Tibial artery (tissue), 4 donors: Measurements from ENCODE around the gene UBAC2.
"Not testable (repeated sequence)": the region's sequence is repeated elsewhere in the genome, so short reads cannot be mapped to it uniquely, and the experiment has no call there.

Experiments used
- DNase-seq, 2 donors: peaks; one replicate each; pipeline ENCODE4 v3.0.0-alpha.2; 2019
- H3K27ac ChIP-seq, 2 donors: fragments of 200-600 bp; sonication (generic) in 1 of 2; 1 replicate in 1 of 2; 2 replicates in 1 of 2; pipeline ENCODE4 v1.5.1; 2018 to 2019; ENCODE audit warnings: mild to moderate bottlenecking in 1 of 2
- H3K27me3 ChIP-seq, 2 donors: fragments of 200-600 bp; sonication (generic) in 1 of 2; one replicate each; pipeline versions ENCODE4 v1.5.1 to v1.6.0; 2016 to 2019
- H3K36me3 ChIP-seq, 3 donors: fragments of 200-600 bp; sonication (generic) in 2 of 3; one replicate each; pipeline ENCODE4 v1.5.1; 2016 to 2019; ENCODE audit warnings: mild to moderate bottlenecking in 2 of 3
- H3K4me1 ChIP-seq, 4 donors: fragments of 200-600 bp; sonication (generic) in 2 of 4; 1 replicate in 3 of 4; 2 replicates in 1 of 4; pipeline ENCODE4 v1.5.1; 2016 to 2019
- H3K4me3 ChIP-seq, 2 donors: fragments of 200-600 bp; sonication (generic) in 1 of 2; 1 replicate in 1 of 2; 2 replicates in 1 of 2; pipeline ENCODE4 v1.5.1; 2018 to 2019; ENCODE audit warnings: mild to moderate bottlenecking in 2 of 2
- H3K9me3 ChIP-seq, 3 donors: fragments of 200-600 bp; sonication (generic) in 1 of 3; one replicate each; pipeline ENCODE4 v1.5.1; 2016 to 2019
- intact Hi-C: fragments of 100-400 bp; cut with DNase I; formaldehyde crosslinking; loops from one replicate; pipeline ENCODE4 v1.15.0; 2023; ENCODE audit warnings: low total_unique reads
- TF ChIP-seq, protein P1 (sequence below), 2 experiments: fragments of 200-600 bp in 1 of 2; fragments of 450-650 bp in 1 of 2; IDR thresholded peaks; one replicate each; pipeline ENCODE4 v1.5.1; 2017 to 2019; ENCODE audit warnings: antibody characterized with exemption in 2 of 2, mild to moderate bottlenecking in 1 of 2, moderate library complexity in 1 of 2

The UBAC2 gene

DNA sequence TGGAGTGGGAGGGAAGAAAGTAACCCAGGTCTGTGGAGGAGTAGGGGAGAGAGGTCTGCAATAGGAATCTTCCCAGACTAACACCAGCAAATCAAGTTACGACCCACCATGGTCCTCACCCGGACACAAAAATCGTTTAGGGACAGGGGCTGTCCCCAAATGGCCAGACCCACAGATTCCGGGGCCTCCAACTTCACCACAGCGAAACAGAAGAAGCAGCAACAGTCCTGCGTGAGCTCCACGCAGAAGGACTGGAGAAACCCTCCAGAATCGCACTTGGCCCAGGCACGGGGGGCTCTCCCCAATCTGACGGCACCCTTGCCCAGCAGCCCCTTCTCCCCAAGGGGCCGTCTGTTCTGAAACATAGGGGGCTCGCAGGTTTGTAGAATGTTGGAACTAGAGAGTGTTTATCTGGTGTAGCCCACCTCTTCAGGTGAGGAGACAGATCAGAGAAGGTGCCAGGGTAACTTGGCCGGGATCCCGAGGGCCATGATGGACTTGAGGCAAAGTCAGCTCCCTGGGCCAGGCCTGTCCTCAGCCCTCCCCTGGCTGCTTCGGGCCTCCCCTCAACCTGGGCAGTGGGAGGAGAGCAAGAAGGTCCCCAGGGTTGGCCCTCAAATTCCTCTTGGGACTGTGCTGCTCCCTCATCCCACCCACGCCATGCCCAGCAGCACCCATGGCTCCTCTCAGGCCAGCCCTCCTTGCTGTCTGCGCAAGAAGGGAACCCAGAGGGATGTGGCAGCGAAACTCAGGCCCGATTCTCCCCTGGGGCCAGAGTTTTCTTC is 189.1 kb downstream of the UBAC2 start:
- Histone ChIP-seq H3K9me3 (no peaks in the 10 kb centered on the region), H3K36me3 (peaks cover 7 to 37% (median 13%) of the 10 kb centered on the region in 3 donors), H3K27me3 (no peaks in the 10 kb centered on the region), H3K4me1 (no peaks in the 10 kb centered on the region), H3K27ac (no peak overlapping the region), H3K4me3 (no peak overlapping the region)
- no peak for DNase-seq
- intact Hi-C loops: no loop called here
- TF ChIP-seq, protein P1, sequence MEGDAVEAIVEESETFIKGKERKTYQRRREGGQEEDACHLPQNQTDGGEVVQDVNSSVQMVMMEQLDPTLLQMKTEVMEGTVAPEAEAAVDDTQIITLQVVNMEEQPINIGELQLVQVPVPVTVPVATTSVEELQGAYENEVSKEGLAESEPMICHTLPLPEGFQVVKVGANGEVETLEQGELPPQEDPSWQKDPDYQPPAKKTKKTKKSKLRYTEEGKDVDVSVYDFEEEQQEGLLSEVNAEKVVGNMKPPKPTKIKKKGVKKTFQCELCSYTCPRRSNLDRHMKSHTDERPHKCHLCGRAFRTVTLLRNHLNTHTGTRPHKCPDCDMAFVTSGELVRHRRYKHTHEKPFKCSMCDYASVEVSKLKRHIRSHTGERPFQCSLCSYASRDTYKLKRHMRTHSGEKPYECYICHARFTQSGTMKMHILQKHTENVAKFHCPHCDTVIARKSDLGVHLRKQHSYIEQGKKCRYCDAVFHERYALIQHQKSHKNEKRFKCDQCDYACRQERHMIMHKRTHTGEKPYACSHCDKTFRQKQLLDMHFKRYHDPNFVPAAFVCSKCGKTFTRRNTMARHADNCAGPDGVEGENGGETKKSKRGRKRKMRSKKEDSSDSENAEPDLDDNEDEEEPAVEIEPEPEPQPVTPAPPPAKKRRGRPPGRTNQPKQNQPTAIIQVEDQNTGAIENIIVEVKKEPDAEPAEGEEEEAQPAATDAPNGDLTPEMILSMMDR (IDR thresholded peaks at IDR 0.05): no peak

DNA sequence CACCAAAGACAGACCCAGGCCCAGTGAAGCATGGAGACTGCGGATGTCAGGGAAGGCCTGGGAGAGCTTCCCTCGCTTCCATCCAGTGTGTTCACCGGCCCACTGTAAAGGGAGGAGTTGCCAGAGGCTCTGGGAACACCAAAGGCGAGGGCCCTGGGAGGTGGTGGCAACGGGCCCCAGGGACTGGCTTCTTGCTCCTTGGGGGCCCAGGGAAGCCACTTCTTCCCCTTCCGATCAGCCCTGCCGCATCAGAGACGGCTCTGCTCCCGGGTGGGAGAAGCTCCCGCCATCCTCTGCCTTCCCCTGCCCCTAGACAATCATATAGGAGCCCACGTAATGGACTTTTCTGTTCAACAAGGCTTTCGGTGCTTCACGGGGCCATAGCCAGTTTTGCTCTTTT is 189.9 kb downstream of the UBAC2 start:
- peaks cover 7 to 28% (median 13%) of the 10 kb centered on the region in 3 donors for H3K36me3 ChIP-seq
- H3K9me3 ChIP-seq: no peaks in the 10 kb centered on the region

DNA sequence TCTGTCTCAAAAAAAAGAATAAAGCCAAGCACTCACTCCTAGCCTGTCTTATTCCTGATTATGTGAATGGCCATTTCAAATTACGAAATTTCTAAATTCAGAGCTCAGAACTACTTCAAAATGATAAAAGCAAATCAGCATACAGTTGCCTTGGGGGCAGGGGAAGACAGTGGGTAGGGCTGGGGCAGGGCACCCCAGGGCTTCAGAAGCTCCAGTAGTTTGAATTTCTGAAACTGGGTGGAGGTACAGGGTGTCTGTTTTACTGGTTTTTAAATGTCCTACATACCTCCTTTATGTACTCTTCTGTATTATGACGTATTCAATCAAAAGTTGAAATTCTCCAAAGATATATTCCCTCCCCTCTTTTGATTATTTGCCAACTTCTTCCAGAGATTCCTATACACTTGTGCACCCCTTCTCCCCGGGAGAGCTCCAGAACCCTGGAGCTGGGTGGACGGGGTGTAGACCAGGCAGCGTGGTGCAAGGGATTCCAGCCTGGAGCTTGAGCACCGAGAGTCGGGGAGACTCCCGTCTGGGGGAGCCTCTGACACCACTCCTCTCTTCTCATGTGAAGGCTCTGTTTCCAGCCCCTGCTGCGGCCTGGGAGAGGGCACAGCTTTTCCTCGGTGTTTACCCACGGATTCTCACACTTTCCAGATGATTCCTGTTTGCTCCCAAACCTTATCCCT is 191.3 kb downstream of the UBAC2 start:
- H3K27me3 ChIP-seq: no peaks in the 10 kb centered on the region
- H3K4me1 ChIP-seq: no peaks in the 10 kb centered on the region
- H3K27ac ChIP-seq: no peak overlapping the region
- TF ChIP-seq, protein P1 (IDR thresholded peaks at IDR 0.05): no peak
- intact Hi-C loops: no loop called here
- no peak overlapping the region for H3K4me3 ChIP-seq
- H3K36me3 ChIP-seq: peaks cover 0 to 15% (median 1%) of the 10 kb centered on the region in 3 donors
- no peak for DNase-seq
- no peaks in the 10 kb centered on the region for H3K9me3 ChIP-seq

More for the DNA sequence above, 189.9 kb downstream of the UBAC2 start:
- H3K4me3 ChIP-seq: no peak overlapping the region
- TF ChIP-seq, protein P1 (IDR thresholded peaks at IDR 0.05): no peak
- no peak for DNase-seq
- no peaks in the 10 kb centered on the region for H3K4me1 ChIP-seq
- H3K27ac ChIP-seq: no peak overlapping the region
- no peaks in the 10 kb centered on the region for H3K27me3 ChIP-seq
- intact Hi-C loops: no loop called here

DNA sequence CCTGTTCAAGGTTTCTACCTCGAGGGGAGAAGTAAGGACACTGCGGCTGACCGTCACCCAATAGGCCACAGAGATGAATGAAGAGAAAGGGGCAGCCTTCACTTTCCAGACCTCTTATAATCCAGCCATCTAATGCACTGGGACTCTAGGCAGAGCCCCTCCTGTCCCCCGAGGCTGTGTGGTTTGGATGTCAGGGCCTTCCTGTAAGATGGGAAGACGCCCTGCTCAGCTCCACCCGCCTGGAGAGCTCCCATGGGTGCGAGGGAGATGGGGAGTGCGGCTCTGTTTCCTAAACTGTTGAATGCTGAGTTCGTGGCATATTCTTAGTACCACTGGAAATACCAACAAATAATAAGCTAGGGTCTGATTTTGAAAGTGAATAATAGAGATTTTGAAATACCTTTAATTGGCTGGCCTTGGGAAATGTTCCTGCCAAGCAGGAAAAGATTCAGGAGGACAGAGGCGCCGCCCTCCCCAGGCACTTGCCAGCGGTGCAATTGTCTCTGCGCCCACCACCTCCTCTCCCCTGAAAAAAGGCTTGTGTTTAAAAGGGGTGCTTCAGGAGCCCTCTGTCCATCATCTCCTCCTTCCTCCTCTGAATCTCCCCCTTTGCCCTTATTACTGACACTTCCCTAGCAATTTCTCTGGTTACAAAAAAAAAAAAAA is 191.9 kb downstream of the UBAC2 start:
- H3K27ac ChIP-seq: no peak overlapping the region
- DNase-seq: no peak
- peaks cover 0 to 8% (median 0%) of the 10 kb centered on the region in 3 donors for H3K36me3 ChIP-seq
- H3K9me3 ChIP-seq: no peaks in the 10 kb centered on the region
- intact Hi-C loops: no loop called here
- H3K27me3 ChIP-seq: no peaks in the 10 kb centered on the region
- H3K4me1 ChIP-seq: no peaks in the 10 kb centered on the region
- TF ChIP-seq, protein P1 (IDR thresholded peaks at IDR 0.05): no peak
- no peak overlapping the region for H3K4me3 ChIP-seq

DNA sequence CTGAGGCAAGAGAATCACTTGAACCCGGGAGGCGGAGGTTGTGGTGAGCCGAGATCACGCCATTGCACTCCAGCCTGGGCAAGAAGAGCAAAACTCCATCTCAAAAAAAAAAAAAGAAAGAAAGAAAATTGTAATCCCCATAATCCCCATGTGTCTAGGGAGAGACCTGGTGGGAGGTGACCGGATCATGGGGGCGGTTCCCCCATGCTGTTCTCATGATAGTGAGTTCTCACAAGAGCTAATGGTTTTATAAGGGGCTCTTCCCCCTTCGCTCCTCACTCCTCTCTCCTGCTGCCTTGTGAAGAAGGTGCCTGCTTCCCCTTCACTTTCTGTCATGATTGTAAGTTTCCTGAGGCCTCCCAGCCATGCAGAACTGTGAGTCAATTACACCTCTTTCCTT is 192.7 kb downstream of the UBAC2 start:
- H3K4me1 ChIP-seq, DNase-seq, H3K36me3 ChIP-seq, H3K27me3 ChIP-seq, H3K9me3 ChIP-seq, H3K4me3 ChIP-seq, intact Hi-C loops, H3K27ac ChIP-seq: not testable (repeated sequence)
